Hematopoietic multipotent progenitor cell treated with erythropoietin and hydrocortisone succinate and interleukin-3 and kit ligand, for 6 days (in vitro differentiated cells): ENCODE measurements around the gene MSMP.

Source experiments
- DNase-seq: peaks from one replicate; pipeline ENCODE4 v3.0.0-alpha.2; 2015

The MSMP gene

GRCh38 chr9:35740243-35740642 is 13.8 kb downstream of the MSMP start:
- DNase-seq: no peak

GRCh38 chr9:35738924-35739323 is 15.2 kb downstream of the MSMP start:
- DNase-seq: no peak

GRCh38 chr9:35738186-35738585 is 15.9 kb downstream of the MSMP start:
- DNase-seq: no peak

GRCh38 chr9:35737143-35737542 is 16.9 kb downstream of the MSMP start:
- DNase-seq: no peak

GRCh38 chr9:35736201-35736633 is 17.9 kb downstream of the MSMP start:
- peak; percentile 88 for DNase-seq

- no peak for DNase-seq
Measured at GRCh38 chr9:35734096-35734495, 20.0 kb downstream of the MSMP start.

GRCh38 chr9:35732800-35733541 is 21.1 kb downstream of the MSMP start:
- peak; percentile 64 for DNase-seq

GRCh38 chr9:35732185-35732799 is 21.8 kb downstream of the MSMP start, which contains the start of the genes CREB3 and TLN1:
TSS of gene CREB3 (plus strand) at chr9:35732666. CDS start at chr9:35732773, 107 bp downstream.
TSS of gene TLN1 (minus strand) at chr9:35732195. CDS start at chr9:35725694, 6,501 bp downstream.
- peak; percentile 98 for DNase-seq

GRCh38 chr9:35731415-35732184 is 22.5 kb downstream of the MSMP start:
- peak; percentile 74 for DNase-seq

GRCh38 chr9:35730486-35730854 is 23.6 kb downstream of the MSMP start:
- no peak for DNase-seq

- DNase-seq: peak; percentile 86
Measured at GRCh38 chr9:35729700-35730485, 24.2 kb downstream of the MSMP start.

GRCh38 chr9:35729101-35729500 is 25.0 kb downstream of the MSMP start:
- no peak for DNase-seq

- peak; percentile 91 for DNase-seq
Measured at GRCh38 chr9:35728041-35728971, 25.8 kb downstream of the MSMP start.

GRCh38 chr9:35727676-35728040 is 26.4 kb downstream of the MSMP start:
- peak; percentile 70 for DNase-seq

GRCh38 chr9:35726931-35727330 is 27.1 kb downstream of the MSMP start:
- DNase-seq: peak; percentile 88

- no peak for DNase-seq
Measured at GRCh38 chr9:35725362-35725761, 28.7 kb downstream of the MSMP start.

GRCh38 chr9:35723908-35724307 is 30.2 kb downstream of the MSMP start:
- DNase-seq: no peak

- no peak for DNase-seq
Measured at GRCh38 chr9:35723426-35723825, 30.6 kb downstream of the MSMP start.

GRCh38 chr9:35719546-35719945 is 34.5 kb downstream of the MSMP start:
- DNase-seq: no peak

- DNase-seq: no peak
Measured at GRCh38 chr9:35718721-35719511, 35.2 kb downstream of the MSMP start.
